ENCODE results near the gene MTCL1. TPM values are rescaled to one million over a fixed set of nuclear protein-coding genes. Genes with fewer than 3 reads are reported as not detected.

The MTCL1 gene
- total RNA-seq (1 to 10 TPM; 2.5 to 7.5 (median 5.0) TPM), polyA plus RNA-seq (1 to 10 TPM; 1.6 to 4.4 (median 2.8) TPM)
- long read RNA-seq, donor 1 = 0 reads
- long read RNA-seq, donor 2 = 0 reads

DNA sequence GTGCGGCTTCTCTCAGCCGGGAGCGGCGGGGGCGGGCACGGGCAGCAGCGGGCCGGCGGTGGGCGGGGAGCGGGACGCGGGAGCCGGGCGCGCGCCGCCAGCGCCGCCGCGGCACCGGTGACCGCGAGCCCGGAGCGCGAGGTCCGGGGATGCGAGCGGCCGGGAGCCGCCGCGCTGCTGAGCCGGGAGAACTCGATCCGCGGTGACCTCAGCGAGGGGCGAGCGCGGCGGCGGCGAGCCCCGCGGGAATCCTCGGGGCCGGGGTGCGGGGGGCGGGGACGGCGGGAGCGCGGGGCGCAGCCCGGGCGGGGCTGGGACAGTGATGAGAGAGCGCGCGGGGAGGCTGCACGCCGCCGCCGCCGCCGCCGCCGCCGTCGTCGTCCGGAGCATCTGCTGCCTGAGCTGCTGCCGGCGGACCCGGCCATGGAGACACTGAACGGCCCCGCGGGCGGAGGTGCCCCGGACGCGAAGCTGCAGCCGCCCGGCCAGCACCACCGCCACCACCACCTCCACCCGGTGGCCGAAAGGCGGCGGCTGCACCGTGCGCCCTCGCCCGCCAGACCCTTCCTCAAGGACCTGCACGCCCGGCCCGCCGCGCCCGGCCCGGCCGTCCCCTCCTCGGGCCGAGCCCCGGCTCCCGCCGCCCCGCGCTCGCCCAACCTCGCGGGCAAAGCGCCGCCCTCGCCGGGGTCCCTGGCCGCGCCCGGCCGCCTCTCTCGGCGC, at the start of gene MTCL1:
Gene MTCL1 (plus strand): TSS at position 319 of the 723 bp plus-strand sequence. CDS start 105 bp downstream, at position 424.
- Histone ChIP-seq H3K36me3 (no peaks in the 10 kb centered on the region), H3K27ac (peak within 1 kb of the TSS; percentile 42 to 87 (median 71)), H3K4me3 (peak within 1 kb of the TSS; percentile 65 to 93 (median 72)), H3K27me3 (replicated peaks in 1 of 7) (peaks cover 0 to 78% (median 30%) of the 10 kb centered on the region in 7 donors), H3K9me3 (no peaks in the 10 kb centered on the region), H3K4me1 (peaks cover 8 to 38% (median 30%) of the 10 kb centered on the region in 6 donors)
- intact Hi-C loops (cut with DNase I; ENCODE audit: low total_unique reads) = no loop called here
- no peak for TF ChIP-seq POLR2A (IDR thresholded peaks at IDR 0.05)
- TF ChIP-seq POLR2AphosphoS5 (IDR thresholded peaks at IDR 0.05) = no peak
- TF ChIP-seq, protein P1, sequence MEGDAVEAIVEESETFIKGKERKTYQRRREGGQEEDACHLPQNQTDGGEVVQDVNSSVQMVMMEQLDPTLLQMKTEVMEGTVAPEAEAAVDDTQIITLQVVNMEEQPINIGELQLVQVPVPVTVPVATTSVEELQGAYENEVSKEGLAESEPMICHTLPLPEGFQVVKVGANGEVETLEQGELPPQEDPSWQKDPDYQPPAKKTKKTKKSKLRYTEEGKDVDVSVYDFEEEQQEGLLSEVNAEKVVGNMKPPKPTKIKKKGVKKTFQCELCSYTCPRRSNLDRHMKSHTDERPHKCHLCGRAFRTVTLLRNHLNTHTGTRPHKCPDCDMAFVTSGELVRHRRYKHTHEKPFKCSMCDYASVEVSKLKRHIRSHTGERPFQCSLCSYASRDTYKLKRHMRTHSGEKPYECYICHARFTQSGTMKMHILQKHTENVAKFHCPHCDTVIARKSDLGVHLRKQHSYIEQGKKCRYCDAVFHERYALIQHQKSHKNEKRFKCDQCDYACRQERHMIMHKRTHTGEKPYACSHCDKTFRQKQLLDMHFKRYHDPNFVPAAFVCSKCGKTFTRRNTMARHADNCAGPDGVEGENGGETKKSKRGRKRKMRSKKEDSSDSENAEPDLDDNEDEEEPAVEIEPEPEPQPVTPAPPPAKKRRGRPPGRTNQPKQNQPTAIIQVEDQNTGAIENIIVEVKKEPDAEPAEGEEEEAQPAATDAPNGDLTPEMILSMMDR (IDR thresholded peaks at IDR 0.05 in 8 of 11, conservative IDR thresholded peaks at IDR 0.05 in 3 of 11) = no peak
- DNase-seq = peak; percentile 87
- WGBS, 5 donors = 0 to 1% (median 1%) methylated on average over 21 to 123 of the region's 123 CpGs

DNA sequence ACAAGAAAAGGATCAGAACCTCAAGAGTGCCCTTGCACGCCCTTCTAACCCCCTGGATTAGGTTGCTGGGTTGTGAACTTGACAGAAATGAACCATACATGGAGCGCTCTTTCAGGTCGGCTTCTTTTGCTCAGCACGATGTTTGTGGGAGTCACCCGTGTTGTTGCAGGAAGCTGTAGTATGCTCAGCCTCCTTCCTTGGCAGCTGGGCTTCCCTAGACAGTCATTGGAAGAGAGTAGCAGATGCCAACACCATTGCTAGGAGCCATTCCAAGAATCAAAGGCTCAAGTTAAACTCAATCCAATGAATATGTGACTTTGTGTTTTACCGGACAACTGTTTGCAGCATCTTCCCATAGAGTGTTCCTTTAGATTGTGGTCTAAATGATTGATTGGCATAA, 49.1 kb upstream of the MTCL1 start:
- TF ChIP-seq, protein P1 (IDR thresholded peaks at IDR 0.05 in 8 of 11, conservative IDR thresholded peaks at IDR 0.05 in 3 of 11) = no peak
- DNase-seq = no peak
- Histone ChIP-seq H3K4me3 (no peak overlapping the region), H3K9me3 (peaks cover 0 to 5% (median 0%) of the 10 kb centered on the region in 8 donors), H3K27me3 (replicated peaks in 1 of 7) (peaks cover 0 to 3% (median 0%) of the 10 kb centered on the region in 7 donors), H3K4me1 (peaks cover 0 to 5% (median 0%) of the 10 kb centered on the region in 6 donors), H3K27ac (no peak overlapping the region), H3K36me3 (no peaks in the 10 kb centered on the region)
- intact Hi-C loops (cut with DNase I; ENCODE audit: low total_unique reads) = loop anchor here (2.0 kb wide), 1 partner anchor 331 kb away; no protein-coding TSS in a partner anchor
- 66 to 79% (median 77%) methylated on average over 6 of the region's 6 CpGs for WGBS, 5 donors

DNA sequence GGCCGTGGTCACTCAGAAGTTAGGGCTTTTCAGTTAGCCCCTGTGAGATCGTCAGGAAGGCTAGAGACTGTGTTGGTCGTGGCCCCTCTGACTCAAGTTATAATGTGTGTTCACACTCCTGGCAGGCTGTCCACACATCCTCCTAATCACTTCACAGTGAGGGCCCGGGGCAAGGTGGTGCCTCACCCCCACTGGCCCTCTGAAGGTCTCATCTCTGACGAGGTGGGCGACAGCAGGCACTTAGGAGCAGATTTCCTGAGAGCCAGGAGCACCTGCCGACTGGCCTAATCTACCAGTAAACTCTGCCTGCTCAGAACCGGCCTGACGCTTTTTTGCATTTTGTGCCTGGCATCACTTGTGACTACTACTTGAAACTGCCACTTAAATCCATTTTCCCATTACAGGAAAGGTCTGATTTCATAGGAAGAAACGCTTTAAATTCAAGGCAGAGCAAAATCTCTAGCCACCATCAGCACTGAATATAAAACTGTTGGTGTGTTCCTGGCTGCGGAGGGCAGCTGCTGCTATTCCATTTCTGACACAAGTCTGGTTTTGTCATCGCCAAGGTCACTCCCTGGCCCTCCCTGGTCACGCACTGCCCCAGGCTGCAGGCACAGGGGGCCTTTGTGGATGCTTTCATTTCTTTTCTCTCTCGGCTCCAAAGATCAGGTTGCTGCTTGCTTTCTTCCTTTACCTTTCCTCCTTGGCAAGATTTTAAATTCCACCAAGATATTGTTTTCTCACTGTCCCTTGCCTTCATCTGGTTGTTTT, 48.1 kb upstream of the MTCL1 start:
- peaks cover 0 to 6% (median 0%) of the 10 kb centered on the region in 7 donors for H3K27me3 ChIP-seq (replicated peaks in 1 of 7)
- 73 to 88% (median 83%) methylated on average over 12 to 14 of the region's 14 CpGs for WGBS, 5 donors
- H3K27ac ChIP-seq = no peak overlapping the region
- H3K9me3 ChIP-seq = no peaks in the 10 kb centered on the region
- DNase-seq = no peak
- H3K4me3 ChIP-seq = no peak overlapping the region
- H3K4me1 ChIP-seq = peaks cover 0 to 12% (median 6%) of the 10 kb centered on the region in 6 donors
- intact Hi-C loops (cut with DNase I; ENCODE audit: low total_unique reads) = loop anchor here (2.0 kb wide), 1 partner anchor 330 kb away; no protein-coding TSS in a partner anchor
- H3K36me3 ChIP-seq = no peaks in the 10 kb centered on the region
- TF ChIP-seq, protein P1 (IDR thresholded peaks at IDR 0.05 in 8 of 11, conservative IDR thresholded peaks at IDR 0.05 in 3 of 11) = no peak
- no peak for TF ChIP-seq POLR2A (IDR thresholded peaks at IDR 0.05)
- no peak for TF ChIP-seq POLR2AphosphoS5 (IDR thresholded peaks at IDR 0.05)
